H1 (cell line): ENCODE measurements around the gene KCNMA1. TPM values are rescaled to one million over a fixed set of nuclear protein-coding genes. Genes with fewer than 3 reads are reported as not detected.

ENCODE experiments used
- CTCF ChIA-PET: fragments of 300-600 bp; sonication (Branson Sonifier 250); formaldehyde crosslinking; loops from one replicate; lab custom pipeline; 2021; ENCODE audit not compliant: partially characterized antibody; lab: Charles Lee
- POLR2A ChIA-PET: fragments of 300-600 bp; sonication (Branson Sonifier 250); formaldehyde crosslinking; loops from one replicate; lab custom pipeline; 2021; ENCODE audit warnings: inconsistent platforms; ENCODE audit not compliant: partially characterized antibody; lab: Charles Lee
- DNase-seq, 2 experiments: peaks; one replicate each; pipeline versions ENCODE4 v3.0.0 to v3.0.0-alpha.2; 2010 to 2022; ENCODE audit warnings: low spot score in 2 of 2, low read depth in 1 of 2, mixed read lengths in 1 of 2
- FAIRE-seq: peaks from 2 replicates; lab custom pipeline; 2011; peaks lifted over from hg19 to GRCh38; lab: Jason Lieb, UNC
- H2AFZ ChIP-seq: 2 replicates; pipeline ENCODE4 v1.8.1; 2012; ENCODE audit warnings: low read length, inconsistent platforms
- H2AK5ac ChIP-seq: 2 replicates; pipeline ENCODE4 v1.6.1; 2013; ENCODE audit warnings: low read depth, low read length
- H2BK120ac ChIP-seq: replicated peaks from 2 replicates; pipeline ENCODE3; 2013; ENCODE audit warnings: low read depth, low read length, inconsistent platforms
- H2BK12ac ChIP-seq: 2 replicates; pipeline ENCODE4 v1.6.1; 2013; ENCODE audit warnings: low read depth, low read length
- H2BK15ac ChIP-seq: 2 replicates; pipeline ENCODE4 v1.6.1; 2013; ENCODE audit warnings: low read length
- H2BK20ac ChIP-seq: 2 replicates; pipeline ENCODE4 v1.6.1; 2013; ENCODE audit warnings: low read length
- H2BK5ac ChIP-seq: 2 replicates; pipeline ENCODE4 v1.6.1; 2013; ENCODE audit warnings: low read depth, low read length
- H3K14ac ChIP-seq: 2 replicates; pipeline ENCODE4 v1.6.1; 2013; ENCODE audit warnings: inconsistent platforms; ENCODE audit not compliant: insufficient read length
- H3K18ac ChIP-seq: 2 replicates; pipeline ENCODE4 v1.6.1; 2013; ENCODE audit warnings: low read length; ENCODE audit errors: extremely low read depth
- H3K23ac ChIP-seq: 2 replicates; pipeline ENCODE4 v1.6.1; 2013; ENCODE audit warnings: inconsistent platforms; ENCODE audit not compliant: insufficient read length
- H3K23me2 ChIP-seq: 2 replicates; pipeline ENCODE4 v1.6.1; 2013; ENCODE audit warnings: low read depth, low read length
- H3K27ac ChIP-seq: 2 replicates; pipeline ENCODE4 v1.6.1; 2011; ENCODE audit warnings: low read depth, low read length, inconsistent platforms
- H3K27me3 ChIP-seq, 4 experiments: replicated peaks in 1 of 4; 1 replicate in 1 of 4; 2 replicates in 3 of 4; pipeline versions ENCODE4 v1.6.1 to v1.8.1; 2011 to 2013; ENCODE audit warnings: low read length in 3 of 4, mild to moderate bottlenecking in 3 of 4, inconsistent platforms in 2 of 4, mixed read lengths in 2 of 4, moderate library complexity in 1 of 4; ENCODE audit not compliant: control insufficient read depth in 3 of 4, insufficient read depth in 3 of 4; ENCODE audit errors: extremely low read depth in 1 of 4
- H3K36me3 ChIP-seq, 4 experiments: 2 replicates each; pipeline versions ENCODE4 v1.6.1 to v1.8.1; 2011 to 2013; ENCODE audit warnings: mild to moderate bottlenecking in 4 of 4, low read length in 3 of 4, moderate library complexity in 2 of 4, control low read depth in 1 of 4, inconsistent platforms in 1 of 4; ENCODE audit not compliant: insufficient read depth in 4 of 4, control insufficient read depth in 2 of 4
- H3K4ac ChIP-seq: replicated peaks from 2 replicates; pipeline ENCODE3; 2013; ENCODE audit warnings: low read length, low read depth, mixed read lengths, inconsistent platforms; ENCODE audit not compliant: insufficient read length
- H3K4me1 ChIP-seq, 4 experiments: replicated peaks in 1 of 4; 1 replicate in 1 of 4; 2 replicates in 3 of 4; pipeline versions ENCODE4 v1.6.1 to v1.8.1; 2011 to 2013; ENCODE audit warnings: low read length in 3 of 4, inconsistent platforms in 2 of 4, mixed read lengths in 1 of 4; ENCODE audit not compliant: insufficient read depth in 4 of 4, control insufficient read depth in 3 of 4
- H3K4me2 ChIP-seq, 2 experiments: 2 replicates each; pipeline versions ENCODE4 v1.6.1 to v1.8.1; 2011 to 2013; ENCODE audit warnings: low read depth in 2 of 2, low read length in 2 of 2, control low read depth in 1 of 2, inconsistent platforms in 1 of 2, mild to moderate bottlenecking in 1 of 2; ENCODE audit not compliant: insufficient read depth in 1 of 2
- H3K4me3 ChIP-seq, 4 experiments: fragments of 200-600, 300-600 bp in 1 of 4; sonication (generic), shearing (Covaris generic), sonication (Bioruptor Twin) in 1 of 4; 2 replicates each; pipeline versions ENCODE4 v1.5.1 to v1.8.1; 2011 to 2016; ENCODE audit warnings: low read length in 4 of 4, low read depth in 3 of 4, control low read depth in 2 of 4, inconsistent platforms in 2 of 4, mild to moderate bottlenecking in 2 of 4, mixed read lengths in 1 of 4, moderate library complexity in 1 of 4; ENCODE audit not compliant: insufficient read depth in 2 of 4; ENCODE audit errors: extremely low read depth in 1 of 4
- H3K56ac ChIP-seq: replicated peaks from 2 replicates; pipeline ENCODE3; 2013; ENCODE audit warnings: low read depth, mild to moderate bottlenecking, mixed read lengths, low read length, inconsistent platforms; ENCODE audit not compliant: insufficient read length
- H3K79me1 ChIP-seq: 2 replicates; pipeline ENCODE4 v1.6.1; 2013; ENCODE audit warnings: low read depth, low read length, control low read depth
- H3K79me2 ChIP-seq, 2 experiments: 2 replicates each; pipeline versions ENCODE4 v1.6.1 to v1.8.1; 2012 to 2013; ENCODE audit warnings: low read length in 2 of 2, mild to moderate bottlenecking in 2 of 2, inconsistent platforms in 1 of 2; ENCODE audit not compliant: insufficient read depth in 2 of 2, control insufficient read depth in 1 of 2
- H3K9ac ChIP-seq, 4 experiments: replicated peaks in 1 of 4; 1 replicate in 1 of 4; 2 replicates in 3 of 4; pipeline versions ENCODE4 v1.6.1 to v1.8.1; 2011 to 2013; ENCODE audit warnings: low read depth in 3 of 4, low read length in 3 of 4, control low read depth in 2 of 4, mild to moderate bottlenecking in 2 of 4, moderate library complexity in 2 of 4, inconsistent platforms in 1 of 4; ENCODE audit errors: extremely low read depth in 1 of 4
- H3K9me3 ChIP-seq, 2 experiments: 2 replicates each; pipeline versions ENCODE4 v1.6.1 to v1.8.1; 2012 to 2013; ENCODE audit warnings: mild to moderate bottlenecking in 2 of 2, moderate library complexity in 2 of 2, control low read depth in 1 of 2, inconsistent platforms in 1 of 2, low read depth in 1 of 2, low read length in 1 of 2, mixed read lengths in 1 of 2; ENCODE audit not compliant: insufficient read depth in 2 of 2
- H4K20me1 ChIP-seq, 2 experiments: replicated peaks in 1 of 2; 2 replicates each; pipeline versions ENCODE3 to v1.8.1; 2011 to 2013; ENCODE audit warnings: inconsistent platforms in 2 of 2, low read length in 2 of 2, mild to moderate bottlenecking in 1 of 2; ENCODE audit not compliant: insufficient read depth in 2 of 2, control insufficient read depth in 1 of 2
- H4K5ac ChIP-seq: 2 replicates; pipeline ENCODE4 v1.6.1; 2013; ENCODE audit warnings: low read length, low read depth, mixed read lengths, inconsistent platforms; ENCODE audit not compliant: insufficient read length
- H4K8ac ChIP-seq: 2 replicates; pipeline ENCODE4 v1.8.0; 2013; ENCODE audit warnings: mild to moderate bottlenecking, moderate library complexity, low read length, inconsistent platforms; ENCODE audit not compliant: insufficient read depth; ENCODE audit errors: extremely low read depth
- H4K91ac ChIP-seq: replicated peaks from 2 replicates; pipeline ENCODE3; 2013; ENCODE audit warnings: low read length, mixed read lengths, inconsistent platforms; ENCODE audit not compliant: insufficient read length
- CBX5 ChIP-seq: fragments of 300-800, 300-1000 bp; sonication (generic); IDR thresholded peaks from 2 replicates; pipeline ENCODE4 v1.7.1; 2016; ENCODE audit warnings: antibody characterized with exemption, low read length, low read depth
- EGR1 ChIP-seq: IDR thresholded peaks from 2 replicates; pipeline ENCODE4 v1.6.1; 2011; ENCODE audit warnings: low read depth, low read length, borderline replicate concordance
- JUND ChIP-seq: IDR thresholded peaks from 2 replicates; pipeline ENCODE4 v1.6.1; 2011; ENCODE audit warnings: mild to moderate bottlenecking, improper control_type of control experiment, low read length
- NRF1 ChIP-seq: IDR thresholded peaks from 2 replicates; pipeline ENCODE4 v1.6.1; 2011; ENCODE audit warnings: mild to moderate bottlenecking, low read depth, low read length, improper control_type of control experiment
- RNF2 ChIP-seq: fragments of 200-900, 300-1000 bp; sonication (generic); IDR thresholded peaks from 2 replicates; pipeline ENCODE4 v1.7.1; 2016; ENCODE audit warnings: borderline replicate concordance, low read depth, mild to moderate bottlenecking, antibody characterized with exemption, low read length; ENCODE audit not compliant: poor library complexity, severe bottlenecking; ENCODE audit errors: missing control alignments
- TAF7 ChIP-seq: optimal IDR thresholded peaks from 2 replicates; pipeline ENCODE3; 2011; ENCODE audit warnings: low read depth, mild to moderate bottlenecking, inconsistent platforms, low read length, moderate library complexity, borderline replicate concordance
- TBP ChIP-seq: IDR thresholded peaks from 2 replicates; pipeline ENCODE4 v1.6.1; 2011; ENCODE audit warnings: low read depth, low read length, improper control_type of control experiment
- WGBS, 2 experiments: shearing (Covaris generic) in 1 of 2; methylation state at CpG; one replicate each; pipeline versions ENCODE4 v1.1.6 to v1.1.7; 2013 to 2015; ENCODE audit warnings: low lambda C conversion rate in 2 of 2, mixed read lengths in 2 of 2, inconsistent platforms in 1 of 2, low coverage in 1 of 2, missing lambda C conversion rate in 1 of 2; ENCODE audit not compliant: insufficient replicate concordance in 2 of 2, insufficient coverage in 1 of 2, insufficient read length in 1 of 2; ENCODE audit errors: extremely low coverage in 1 of 2, missing lambda C conversion rate in 1 of 2; 5-methylcytosine and 5-hydroxymethylcytosine counted together
- polyA plus RNA-seq, 7 experiments: library from polyadenylated mRNA; depleted of rRNA in 3 of 7; stranded (reverse) in 5 of 7; unstranded in 2 of 7; fragments of >200 nt in 5 of 7; fragments of 200-250 nt in 2 of 7; gene quantifications; 1 replicate in 5 of 7; 2 replicates in 1 of 7; 4 replicates in 1 of 7; pipeline versions ENCODE4 v1.2.1 to v1.2.3, GENCODE V29; 2011 to 2013; ENCODE audit warnings: missing spikeins in 2 of 7, mixed read lengths in 2 of 7
- total RNA-seq: library from RNA; stranded (reverse); fragmentation: NEBNext Ultra II Directional; extraction: Animal tissue kit (Norgen Biotek cat#: 25700); gene quantifications from 2 replicates; pipeline ENCODE4 v1.2.1, GENCODE V29; 2021
- TF ChIP-seq, protein P1 (sequence below): IDR thresholded peaks from 2 replicates; pipeline ENCODE4 v1.6.1; 2012; ENCODE audit warnings: inconsistent platforms
- TF ChIP-seq, protein P2 (sequence below): IDR thresholded peaks from 2 replicates; pipeline ENCODE4 v1.6.1; 2012; ENCODE audit warnings: low read length, inconsistent platforms

Gene KCNMA1
- total and polyA plus RNA-seq, 2 of the 8 experiments (the other 6 are each of a cell fraction or from before 2014, with no cell fraction given) = 10.2 to 11.1 TPM

DNA sequence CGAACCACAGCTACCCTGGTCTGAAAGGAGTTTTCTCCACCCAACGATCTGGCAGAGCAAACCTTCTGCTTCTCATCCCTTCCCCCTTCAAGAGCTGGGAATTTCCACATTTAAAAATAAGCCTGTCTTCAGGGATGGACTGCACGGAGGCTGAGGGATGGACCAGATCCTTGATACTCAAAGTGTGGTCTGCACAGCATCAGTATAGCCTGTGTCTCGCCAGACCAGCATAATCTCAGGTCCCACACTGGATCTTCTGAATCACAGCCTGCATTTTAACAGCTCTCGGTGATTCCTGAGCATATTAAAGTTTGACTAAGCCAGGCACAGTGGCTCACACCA is 7.1 kb downstream of the KCNMA1 start:
- Histone ChIP-seq H4K91ac (no peak overlapping the region), H2AK5ac (no peak overlapping the region), H3K79me1 (no peaks in the 10 kb centered on the region; the same call in 1 of the 2 replicates), H3K18ac (no peak overlapping the region), H3K14ac (no peak overlapping the region), H3K4me1 (peaks cover 0 to 11% (median 4%) of the 10 kb centered on the region in 4 experiments; a peak in 4 of 7 replicates), H3K23me2 (no peaks in the 10 kb centered on the region), H2BK15ac (no peak overlapping the region), H3K79me2 (peaks cover 0 to 11% of the 10 kb centered on the region in 2 experiments; a peak in 1 of 4 replicates), H2BK5ac (no peak overlapping the region), H3K36me3 (no peaks in the 10 kb centered on the region), H4K8ac (no peak overlapping the region), H2BK20ac (no peak overlapping the region), H3K27me3 (peaks cover 0 to 2% (median under 1%) of the 10 kb centered on the region in 4 experiments; a peak in 4 of 7 replicates), H4K20me1 (no peaks in the 10 kb centered on the region), H3K4me3 (no peak overlapping the region), H3K27ac (no peak overlapping the region), H2AFZ (no peak overlapping the region), H3K4ac (no peak overlapping the region), H3K9ac (no peak overlapping the region; a peak in 1 of 7 replicates), H3K23ac (no peak overlapping the region), H3K4me2 (no peak overlapping the region), H4K5ac (no peak overlapping the region), H2BK12ac (no peak overlapping the region), H3K9me3 (no peaks in the 10 kb centered on the region), H2BK120ac (no peak overlapping the region), H3K56ac (no peak overlapping the region)
- DNase-seq = no peak
- ChIA-PET POLR2A (no interaction called here), CTCF (interaction anchor here (0.8 to 1.7 kb wide), 7 partner anchors 10 to 464 kb away, joined by 3 to 8 read pairs (median 4); no protein-coding TSS in a partner anchor)
- no peak for FAIRE-seq
- TF ChIP-seq RNF2 (no peak), TAF7 (no peak), TBP (no peak), NRF1 (no peak), JUND (no peak), EGR1 (no peak), CBX5 (no peak)
- TF ChIP-seq, protein P1, sequence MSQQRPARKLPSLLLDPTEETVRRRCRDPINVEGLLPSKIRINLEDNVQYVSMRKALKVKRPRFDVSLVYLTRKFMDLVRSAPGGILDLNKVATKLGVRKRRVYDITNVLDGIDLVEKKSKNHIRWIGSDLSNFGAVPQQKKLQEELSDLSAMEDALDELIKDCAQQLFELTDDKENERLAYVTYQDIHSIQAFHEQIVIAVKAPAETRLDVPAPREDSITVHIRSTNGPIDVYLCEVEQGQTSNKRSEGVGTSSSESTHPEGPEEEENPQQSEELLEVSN = no peak
- TF ChIP-seq, protein P2, sequence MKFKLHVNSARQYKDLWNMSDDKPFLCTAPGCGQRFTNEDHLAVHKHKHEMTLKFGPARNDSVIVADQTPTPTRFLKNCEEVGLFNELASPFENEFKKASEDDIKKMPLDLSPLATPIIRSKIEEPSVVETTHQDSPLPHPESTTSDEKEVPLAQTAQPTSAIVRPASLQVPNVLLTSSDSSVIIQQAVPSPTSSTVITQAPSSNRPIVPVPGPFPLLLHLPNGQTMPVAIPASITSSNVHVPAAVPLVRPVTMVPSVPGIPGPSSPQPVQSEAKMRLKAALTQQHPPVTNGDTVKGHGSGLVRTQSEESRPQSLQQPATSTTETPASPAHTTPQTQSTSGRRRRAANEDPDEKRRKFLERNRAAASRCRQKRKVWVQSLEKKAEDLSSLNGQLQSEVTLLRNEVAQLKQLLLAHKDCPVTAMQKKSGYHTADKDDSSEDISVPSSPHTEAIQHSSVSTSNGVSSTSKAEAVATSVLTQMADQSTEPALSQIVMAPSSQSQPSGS = no peak
- 89% methylated on average over 5 of the region's 5 CpGs; no CpG with 5 or more reads in 1 of the 2 experiments for WGBS, 2 experiments
